Spleen (tissue), 11 donors: ENCODE results near the gene DGKB. TPM values are rescaled to one million over a fixed set of nuclear protein-coding genes. Genes with fewer than 3 reads are reported as not detected.

ENCODE experiments used
- DNase-seq: peaks from one replicate; pipeline ENCODE4 v3.0.0-alpha.2; 2020
- H3K27ac ChIP-seq, 8 donors: fragments of 200-600 bp; sonication (generic) in 7 of 8; 1 replicate in 4 of 8; 2 replicates in 4 of 8; pipeline versions ENCODE4 v1.5.0 to v1.8.0; 2016 to 2021; ENCODE audit warnings: inconsistent platforms in 4 of 8, mild to moderate bottlenecking in 4 of 8, moderate library complexity in 1 of 8
- H3K27me3 ChIP-seq, 7 donors: fragments of 200-600 bp; sonication (generic) in 6 of 7; replicated peaks in 1 of 7; 1 replicate in 4 of 7; 2 replicates in 3 of 7; pipeline versions ENCODE4 v1.5.0 to v1.8.0; 2016 to 2021; ENCODE audit warnings: inconsistent platforms in 3 of 7, mild to moderate bottlenecking in 1 of 7
- H3K36me3 ChIP-seq, 6 donors: fragments of 200-600 bp; sonication (generic) in 5 of 6; 1 replicate in 4 of 6; 2 replicates in 2 of 6; pipeline versions ENCODE4 v1.5.0 to v1.8.0; 2016 to 2021; ENCODE audit warnings: inconsistent platforms in 2 of 6
- H3K4me1 ChIP-seq, 6 donors: fragments of 200-600 bp; sonication (generic) in 5 of 6; 1 replicate in 3 of 6; 2 replicates in 3 of 6; pipeline versions ENCODE4 v1.5.0 to v1.8.0; 2016 to 2021; ENCODE audit warnings: inconsistent platforms in 3 of 6
- H3K4me3 ChIP-seq, 8 donors: fragments of 200-600 bp; sonication (generic) in 7 of 8; 1 replicate in 4 of 8; 2 replicates in 4 of 8; pipeline versions ENCODE4 v1.5.0 to v1.8.0; 2016 to 2021; ENCODE audit warnings: inconsistent platforms in 4 of 8, mild to moderate bottlenecking in 4 of 8, moderate library complexity in 2 of 8
- H3K9me3 ChIP-seq, 8 donors: fragments of 200-600 bp; sonication (generic) in 7 of 8; 1 replicate in 4 of 8; 2 replicates in 4 of 8; pipeline versions ENCODE4 v1.5.0 to v1.8.0; 2016 to 2021; ENCODE audit warnings: inconsistent platforms in 4 of 8
- POLR2A ChIP-seq, 3 donors: fragments of 450-650 bp; IDR thresholded peaks; one replicate each; pipeline ENCODE4 v1.5.1; 2017; ENCODE audit warnings: antibody characterized with exemption in 3 of 3, mild to moderate bottlenecking in 1 of 3
- POLR2AphosphoS5 ChIP-seq, 3 donors: sonication (generic); formaldehyde crosslinking; IDR thresholded peaks; one replicate each; pipeline ENCODE4 v1.5.1; 2017; ENCODE audit warnings: antibody characterized with exemption in 3 of 3
- WGBS, 5 donors: extraction: QIAGEN DNeasy Blood & Tissue Kit in 3 of 5; methylation state at CpG; one replicate each; pipeline versions ENCODE4 v1.1.5 to v1.1.7; 2013 to 2018; 5-methylcytosine and 5-hydroxymethylcytosine counted together
- intact Hi-C: fragments of 100-400 bp; cut with DNase I; formaldehyde crosslinking; loops from one replicate; pipeline ENCODE4 v1.15.0; 2023; ENCODE audit warnings: low total_unique reads
- polyA plus RNA-seq, 3 donors: library from polyadenylated mRNA; stranded (reverse); fragments of 200-250 nt; gene quantifications; one replicate each; pipeline ENCODE4 v1.2.1, GENCODE V29; 2013
- total RNA-seq, 7 donors: library from RNA; depleted of rRNA in 3 of 7; stranded (reverse); fragments of >200 nt in 3 of 7; fragmentation: NEBNext Ultra II Directional in 4 of 7; extraction: Animal tissue kit (Norgen Biotek cat#: 25700) in 4 of 7; gene quantifications; one replicate each; pipeline versions ENCODE4 v1.1.0 to v1.2.1, GENCODE V29; 2016 to 2021
- TF ChIP-seq, protein P1 (sequence below), 11 experiments: fragments of 200-600 bp in 7 of 11; fragments of 450-650 bp in 4 of 11; sonication (generic) in 4 of 11; IDR thresholded peaks in 8 of 11; conservative IDR thresholded peaks in 3 of 11; 1 replicate in 7 of 11; 2 replicates in 4 of 11; pipeline versions ENCODE4 v1.4.0 to v1.8.0; 2016 to 2021; ENCODE audit warnings: antibody characterized with exemption in 11 of 11, inconsistent platforms in 4 of 11, mild to moderate bottlenecking in 1 of 11
- donor health status: healthy with polysubstance abuse.
- donor health status: DM: no; HTN: no; CAD: no; lungs with moderate emphysema.
- donor health status: DM: no; HTN: no; CAD: no.
- donor health status: Bipolar disorder and iron deficiency.
- donor health status: healthy.
- donor health status: DM: no; HTN: no; CAD: no.
- donor health status: DM: yes; HTN: yes; CAD: no.

The DGKB gene
- total and polyA plus RNA-seq, 10 donors = 0.02 to 0.26 (median 0.03) TPM; not detected in 6

DNA sequence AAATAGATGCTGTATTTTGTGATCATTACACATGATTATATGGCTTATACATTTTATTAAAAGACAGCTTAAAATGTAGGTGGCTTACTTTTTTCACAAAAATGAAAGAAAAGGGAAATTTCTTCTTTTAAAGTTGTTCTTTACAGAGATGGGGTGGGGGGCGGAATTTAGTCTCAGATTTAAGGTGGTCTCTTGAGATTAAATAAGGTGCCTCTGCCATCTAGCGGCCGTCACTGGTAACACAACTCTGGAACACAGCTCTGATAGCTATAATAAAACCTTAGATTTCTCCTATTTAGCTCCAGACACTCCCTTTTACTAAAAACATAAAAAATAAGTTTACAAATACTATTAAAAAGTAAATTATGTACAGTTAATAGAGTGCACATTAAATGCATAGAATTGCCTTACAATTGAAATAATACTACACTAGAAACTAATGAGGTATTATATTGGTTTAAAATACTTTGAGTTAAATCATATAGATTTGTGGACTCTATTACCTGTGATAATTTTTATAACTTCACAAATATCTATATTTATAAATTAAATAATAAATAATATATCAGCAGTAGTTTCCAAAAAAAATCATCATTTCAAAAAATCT is 210.9 kb downstream of the DGKB start:
- no peak overlapping the region for H3K27ac ChIP-seq
- intact Hi-C loops = loop anchor here (5.0 kb wide), 1 partner anchor 1409 kb away; no protein-coding TSS in a partner anchor
- H3K36me3 ChIP-seq = no peaks in the 10 kb centered on the region
- H3K4me1 ChIP-seq = peaks cover 0 to 23% (median 2%) of the 10 kb centered on the region in 6 donors
- H3K27me3 ChIP-seq = peaks cover 0 to 4% (median 0%) of the 10 kb centered on the region in 7 donors
- no peak for TF ChIP-seq POLR2AphosphoS5 (IDR thresholded peaks at IDR 0.05)
- TF ChIP-seq POLR2A (IDR thresholded peaks at IDR 0.05) = no peak
- TF ChIP-seq, protein P1, sequence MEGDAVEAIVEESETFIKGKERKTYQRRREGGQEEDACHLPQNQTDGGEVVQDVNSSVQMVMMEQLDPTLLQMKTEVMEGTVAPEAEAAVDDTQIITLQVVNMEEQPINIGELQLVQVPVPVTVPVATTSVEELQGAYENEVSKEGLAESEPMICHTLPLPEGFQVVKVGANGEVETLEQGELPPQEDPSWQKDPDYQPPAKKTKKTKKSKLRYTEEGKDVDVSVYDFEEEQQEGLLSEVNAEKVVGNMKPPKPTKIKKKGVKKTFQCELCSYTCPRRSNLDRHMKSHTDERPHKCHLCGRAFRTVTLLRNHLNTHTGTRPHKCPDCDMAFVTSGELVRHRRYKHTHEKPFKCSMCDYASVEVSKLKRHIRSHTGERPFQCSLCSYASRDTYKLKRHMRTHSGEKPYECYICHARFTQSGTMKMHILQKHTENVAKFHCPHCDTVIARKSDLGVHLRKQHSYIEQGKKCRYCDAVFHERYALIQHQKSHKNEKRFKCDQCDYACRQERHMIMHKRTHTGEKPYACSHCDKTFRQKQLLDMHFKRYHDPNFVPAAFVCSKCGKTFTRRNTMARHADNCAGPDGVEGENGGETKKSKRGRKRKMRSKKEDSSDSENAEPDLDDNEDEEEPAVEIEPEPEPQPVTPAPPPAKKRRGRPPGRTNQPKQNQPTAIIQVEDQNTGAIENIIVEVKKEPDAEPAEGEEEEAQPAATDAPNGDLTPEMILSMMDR (IDR thresholded peaks at IDR 0.05 in 8 of 11, conservative IDR thresholded peaks at IDR 0.05 in 3 of 11) = peak; percentile 26 to 77 (median 61)
- 1 to 5% (median 3%) methylated on average over 3 of the region's 3 CpGs for WGBS, 5 donors
- no peak overlapping the region for H3K4me3 ChIP-seq
- no peaks in the 10 kb centered on the region for H3K9me3 ChIP-seq
- DNase-seq = no peak

DNA sequence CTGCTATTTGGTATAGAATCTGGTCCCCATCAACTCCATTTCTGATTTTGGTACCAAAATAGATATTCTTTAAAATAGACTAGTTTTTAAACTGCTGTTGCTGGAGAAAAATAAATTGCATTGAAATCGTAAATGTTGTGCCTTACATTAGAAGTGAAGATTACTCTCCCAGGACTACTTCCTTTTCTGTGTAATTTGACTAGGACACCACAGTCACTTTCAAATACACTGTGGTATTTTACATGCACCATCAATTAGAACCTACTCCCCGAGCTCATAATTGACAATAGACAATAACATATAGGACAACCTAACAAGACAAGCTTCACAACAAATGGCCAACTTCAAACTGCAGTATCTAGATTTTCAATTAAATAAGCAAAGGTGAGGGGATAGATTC is 211.5 kb downstream of the DGKB start:
- no peak overlapping the region for H3K4me3 ChIP-seq
- H3K27ac ChIP-seq = peak overlapping the region in 1 of 8 donors; percentile 45
- no peak for DNase-seq
- no peaks in the 10 kb centered on the region for H3K9me3 ChIP-seq
- H3K27me3 ChIP-seq = peaks cover 0 to 4% (median 0%) of the 10 kb centered on the region in 7 donors
- no peak for TF ChIP-seq POLR2A (IDR thresholded peaks at IDR 0.05)
- TF ChIP-seq, protein P1 (IDR thresholded peaks at IDR 0.05 in 8 of 11, conservative IDR thresholded peaks at IDR 0.05 in 3 of 11) = no peak
- TF ChIP-seq POLR2AphosphoS5 (IDR thresholded peaks at IDR 0.05) = no peak
- no peaks in the 10 kb centered on the region for H3K36me3 ChIP-seq
- WGBS, 5 donors = 26 to 53% (median 39%) methylated on average over 2 of the region's 2 CpGs
- H3K4me1 ChIP-seq = peaks cover 0 to 23% (median 2%) of the 10 kb centered on the region in 6 donors
- intact Hi-C loops = loop anchor here (5.0 kb wide), 1 partner anchor 1409 kb away; no protein-coding TSS in a partner anchor

DNA sequence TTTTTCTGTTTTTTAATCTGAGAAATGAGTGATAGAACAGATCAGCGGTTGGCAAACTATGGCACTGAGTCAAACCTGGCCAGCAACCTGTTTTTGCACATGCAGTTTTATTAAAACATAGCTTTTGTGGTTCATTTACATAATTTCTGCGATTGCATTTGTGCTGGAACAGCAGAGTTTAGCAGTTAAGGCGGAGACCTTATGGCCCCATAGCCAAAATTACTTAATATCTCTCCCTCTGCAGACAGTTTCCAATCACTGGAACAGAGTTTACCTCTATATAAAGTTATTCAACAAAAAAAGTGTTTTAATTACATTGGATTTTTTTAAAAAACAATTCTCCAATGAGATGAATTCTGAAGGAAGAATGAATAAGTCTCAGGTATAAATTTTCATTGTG is 212.1 kb downstream of the DGKB start:
- Histone ChIP-seq H3K4me1 (peaks cover 0 to 23% (median 2%) of the 10 kb centered on the region in 6 donors), H3K4me3 (no peak overlapping the region), H3K27ac (peak overlapping the region in 2 of 8 donors; percentile 14 to 45), H3K27me3 (peaks cover 0 to 4% (median 0%) of the 10 kb centered on the region in 7 donors), H3K36me3 (no peaks in the 10 kb centered on the region), H3K9me3 (no peaks in the 10 kb centered on the region)
- no peak for DNase-seq
- intact Hi-C loops = loop anchor here (5.0 kb wide), 1 partner anchor 1408 kb away; no protein-coding TSS in a partner anchor
- no peak for TF ChIP-seq POLR2AphosphoS5 (IDR thresholded peaks at IDR 0.05)
- TF ChIP-seq, protein P1 (IDR thresholded peaks at IDR 0.05 in 8 of 11, conservative IDR thresholded peaks at IDR 0.05 in 3 of 11) = no peak
- TF ChIP-seq POLR2A (IDR thresholded peaks at IDR 0.05) = no peak
- WGBS, 5 donors = 38 to 77% (median 65%) methylated on average over 3 of the region's 3 CpGs

DNA sequence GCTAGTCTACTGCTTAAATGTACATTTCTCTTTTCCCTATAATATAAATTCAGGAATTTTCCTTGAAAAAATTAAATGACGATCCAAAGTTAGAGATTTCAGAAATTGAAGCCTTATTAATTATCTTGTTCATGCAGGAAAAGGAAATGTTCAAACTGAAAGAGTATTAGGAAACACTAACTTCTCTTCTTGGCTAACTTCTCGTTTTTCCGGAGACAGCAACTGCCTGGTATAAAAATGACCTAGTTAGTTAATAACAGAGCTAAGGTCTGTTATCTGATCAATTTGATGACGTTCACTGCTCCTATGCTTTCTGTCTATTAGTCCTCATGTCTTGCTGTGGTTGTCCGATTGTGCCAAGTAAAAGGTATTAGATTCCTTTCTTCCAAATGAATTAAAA is 212.5 kb downstream of the DGKB start:
- no peak overlapping the region for H3K4me3 ChIP-seq
- H3K27ac ChIP-seq = peak overlapping the region in 2 of 8 donors; percentile 14 to 45
- H3K9me3 ChIP-seq = no peaks in the 10 kb centered on the region
- WGBS, 5 donors = 21 to 35% (median 22%) methylated on average over 5 of the region's 5 CpGs
- peaks cover 0 to 4% (median 0%) of the 10 kb centered on the region in 7 donors for H3K27me3 ChIP-seq
- no peak for DNase-seq
- H3K36me3 ChIP-seq = no peaks in the 10 kb centered on the region
- no peak for TF ChIP-seq POLR2A (IDR thresholded peaks at IDR 0.05)
- H3K4me1 ChIP-seq = peaks cover 0 to 23% (median 2%) of the 10 kb centered on the region in 6 donors
- intact Hi-C loops = loop anchor here (5.0 kb wide), 1 partner anchor 1408 kb away; no protein-coding TSS in a partner anchor
